GM23338 (cell line): ENCODE data around the gene BTNL9. TPM values are rescaled to one million over a fixed set of nuclear protein-coding genes. Genes with fewer than 3 reads are reported as not detected.

ENCODE experiments used
- ATAC-seq: fragments of 200-7000 bp; cut with Tn5 transposase; 3 replicates; pipeline ENCODE4 v1.9.1; 2020
- DNase-seq: peaks from one replicate; pipeline ENCODE4 v3.0.0-alpha.2; 2015; ENCODE audit warnings: low spot score
- H2AFZ ChIP-seq: fragments of 200-600 bp; sonication (generic); 2 replicates; pipeline ENCODE4 v1.8.0; 2016; ENCODE audit warnings: antibody characterized with exemption, mild to moderate bottlenecking, moderate library complexity
- H3F3A ChIP-seq: fragments of 200-600 bp; sonication (generic); replicated peaks from 2 replicates; pipeline ENCODE4 v1.8.0; 2017; ENCODE audit warnings: antibody characterized with exemption, mixed run types, low read depth
- H3K27ac ChIP-seq: fragments of 200-600 bp; sonication (generic); 2 replicates; pipeline ENCODE4 v1.6.1; 2016; ENCODE audit warnings: low read depth
- H3K27me3 ChIP-seq: fragments of 200-600 bp; sonication (generic); 2 replicates; pipeline ENCODE4 v1.8.0; 2016; ENCODE audit warnings: mild to moderate bottlenecking, mixed run types, moderate library complexity; ENCODE audit not compliant: insufficient read depth
- H3K36me3 ChIP-seq: fragments of 200-600 bp; sonication (generic); 2 replicates; pipeline ENCODE4 v1.8.0; 2016; ENCODE audit warnings: mild to moderate bottlenecking; ENCODE audit not compliant: insufficient read depth
- H3K4me1 ChIP-seq: fragments of 200-600 bp; sonication (generic); 2 replicates; pipeline ENCODE4 v1.8.0; 2016; ENCODE audit warnings: mild to moderate bottlenecking, moderate library complexity; ENCODE audit not compliant: insufficient read depth
- H3K4me2 ChIP-seq: fragments of 200-600 bp; sonication (generic); 2 replicates; pipeline ENCODE4 v1.7.1; 2017; ENCODE audit warnings: mixed run types
- H3K4me3 ChIP-seq: fragments of 200-600 bp; sonication (generic); 2 replicates; pipeline ENCODE4 v1.6.1; 2016; ENCODE audit warnings: mixed run types
- H3K79me2 ChIP-seq: fragments of 200-600 bp; sonication (generic); replicated peaks from 2 replicates; pipeline ENCODE4 v1.8.0; 2017; ENCODE audit warnings: mild to moderate bottlenecking; ENCODE audit not compliant: insufficient read depth
- H3K9me2 ChIP-seq: fragments of 200-600 bp; sonication (generic); 2 replicates; pipeline ENCODE4 v1.8.0; 2017; ENCODE audit not compliant: insufficient read depth
- H4K20me1 ChIP-seq: fragments of 200-600 bp; sonication (generic); replicated peaks from 2 replicates; pipeline ENCODE4 v1.8.0; 2017; ENCODE audit warnings: mild to moderate bottlenecking; ENCODE audit not compliant: insufficient read depth
- H3K27ac Mint-ChIP-seq: 2 replicates; pipeline ENCODE4 v1.8.0; 2020; ENCODE audit warnings: inconsistent platforms, mild to moderate bottlenecking, moderate library complexity, mixed read lengths
- H3K27me3 Mint-ChIP-seq: 3 replicates; pipeline ENCODE4 v1.8.0; 2022; ENCODE audit warnings: low read depth, mild to moderate bottlenecking, moderate library complexity, mixed read lengths, inconsistent platforms; ENCODE audit not compliant: insufficient read depth, poor library complexity
- H3K36me3 Mint-ChIP-seq: 3 replicates; pipeline ENCODE4 v1.8.0; 2021; ENCODE audit warnings: low read depth, mild to moderate bottlenecking, inconsistent platforms, moderate library complexity, mixed read lengths
- H3K4me1 Mint-ChIP-seq: 3 replicates; pipeline ENCODE4 v1.8.0; 2020; ENCODE audit warnings: mild to moderate bottlenecking, inconsistent platforms, mixed read lengths
- H3K4me3 Mint-ChIP-seq: 3 replicates; pipeline ENCODE4 v1.8.0; 2021; ENCODE audit warnings: moderate library complexity, mild to moderate bottlenecking, inconsistent platforms, mixed read lengths
- H3K9me3 Mint-ChIP-seq: 3 replicates; pipeline ENCODE4 v1.8.0; 2020; ENCODE audit warnings: moderate library complexity, mild to moderate bottlenecking, inconsistent platforms, mixed read lengths
- CREB1 ChIP-seq: fragments of 250-450 bp; sonication (Bioruptor Pico); IDR thresholded peaks from 2 replicates; pipeline ENCODE4 v1.5.0; 2020; ENCODE audit warnings: low read depth, mild to moderate bottlenecking, moderate library complexity
- CTCF ChIP-seq, 2 experiments: fragments of 200-600 bp in 1 of 2; sonication (generic) in 1 of 2; conservative IDR thresholded peaks; 2 replicates each; pipeline versions ENCODE4 v1.5.1 to v1.6.1; 2016 to 2017; ENCODE audit warnings: antibody characterized with exemption in 2 of 2, low read depth in 2 of 2, mild to moderate bottlenecking in 2 of 2, moderate library complexity in 1 of 2
- ETS1 ChIP-seq: IDR thresholded peaks from 2 replicates; pipeline ENCODE4 v1.6.1; 2016; ENCODE audit warnings: antibody characterized with exemption
- EZH2 ChIP-seq: fragments of 200-600 bp; sonication (generic); IDR thresholded peaks from one replicate; pipeline ENCODE4 v1.8.0; 2017; ENCODE audit warnings: antibody characterized with exemption, mild to moderate bottlenecking, low read depth; ENCODE audit not compliant: unreplicated experiment
- EZH2phosphoT487 ChIP-seq: fragments of 200-600 bp; sonication (generic); IDR thresholded peaks from one replicate; pipeline ENCODE4 v1.8.1; 2018; ENCODE audit warnings: antibody characterized with exemption; ENCODE audit not compliant: unreplicated experiment
- JUNB ChIP-seq: IDR thresholded peaks from one replicate; pipeline ENCODE4 v1.6.1; 2016; ENCODE audit warnings: antibody characterized with exemption; ENCODE audit not compliant: unreplicated experiment
- NANOG ChIP-seq: IDR thresholded peaks from 2 replicates; pipeline ENCODE4 v1.6.1; 2016; ENCODE audit warnings: antibody characterized with exemption, borderline replicate concordance
- POLR2AphosphoS5 ChIP-seq: IDR thresholded peaks from 2 replicates; pipeline ENCODE4 v1.6.1; 2016; ENCODE audit warnings: antibody characterized with exemption, low read depth
- REST ChIP-seq: IDR thresholded peaks from one replicate; pipeline ENCODE4 v1.6.1; 2018; ENCODE audit warnings: antibody characterized with exemption; ENCODE audit not compliant: unreplicated experiment
- STAT1 ChIP-seq: IDR thresholded peaks from one replicate; pipeline ENCODE4 v1.6.1; 2016; ENCODE audit warnings: antibody characterized with exemption; ENCODE audit not compliant: unreplicated experiment
- ZNF114 ChIP-seq: fragments of 250-450 bp; sonication (Bioruptor Pico); IDR thresholded peaks from 2 replicates; pipeline ENCODE4 v1.5.0; 2020; ENCODE audit warnings: mild to moderate bottlenecking, moderate library complexity
- ZNF331 ChIP-seq: fragments of 250-450 bp; sonication (Bioruptor Pico); IDR thresholded peaks from 2 replicates; pipeline ENCODE4 v1.5.0; 2020; ENCODE audit warnings: low read depth, mild to moderate bottlenecking, moderate library complexity
- ZNF462 ChIP-seq: fragments of 250-450 bp; sonication (Bioruptor Pico); IDR thresholded peaks from 2 replicates; pipeline ENCODE4 v1.5.0; 2020; ENCODE audit warnings: mild to moderate bottlenecking, moderate library complexity
- polyA plus RNA-seq: library from polyadenylated mRNA; unstranded; fragments of >200 nt; fragmentation: Nextera tagmentation; extraction: Ambion mirVana; gene quantifications from 2 replicates; pipeline ENCODE4 v1.2.1, GENCODE V29; 2016
- total RNA-seq: library from RNA; depleted of rRNA; stranded (reverse); fragments of >200 nt; shearing (Covaris generic); gene quantifications from 2 replicates; pipeline ENCODE4 v1.2.3, GENCODE V29; 2014

BTNL9 gene
- total and polyA plus RNA-seq, 2 experiments from 2014 or later = 0.21 to 3.4 TPM

- H3K4me3 ChIP-seq = no peak overlapping the region
- H3K27me3 ChIP-seq = peaks cover 46% of the 10 kb centered on the region
- H3F3A ChIP-seq = no peaks in the 10 kb centered on the region
- Mint-ChIP-seq H3K27me3 (peaks cover 28% of the 10 kb centered on the region), H3K4me1 (peaks cover 30% of the 10 kb centered on the region), H3K9me3 (no peaks in the 10 kb centered on the region), H3K27ac (no peak overlapping the region), H3K36me3 (no peaks in the 10 kb centered on the region), H3K4me3 (no peak overlapping the region)
- H2AFZ ChIP-seq = no peak overlapping the region
- no peak overlapping the region; the same call in 1 of the 2 replicates for H3K4me2 ChIP-seq
- no peaks in the 10 kb centered on the region for H3K79me2 ChIP-seq
- H3K9me2 ChIP-seq = no peaks in the 10 kb centered on the region
- DNase-seq = no peak
- no peaks in the 10 kb centered on the region for H4K20me1 ChIP-seq
- no peak overlapping the region for H3K27ac ChIP-seq
- no peaks in the 10 kb centered on the region for H3K36me3 ChIP-seq
- H3K4me1 ChIP-seq = peaks cover 22% of the 10 kb centered on the region
- no peak for ATAC-seq
- TF ChIP-seq ZNF114 (no peak), EZH2 (no peak), ZNF331 (CRISPR knock-in tag) (no peak), EZH2phosphoT487 (no peak), NANOG (no peak), REST (no peak), ETS1 (no peak), CREB1 (CRISPR knock-in tag) (no peak), STAT1 (no peak), JUNB (no peak), CTCF (conservative IDR thresholded peaks at IDR 0.05; ENCODE audit: low read depth in 2 of 2) (no peak), ZNF462 (CRISPR knock-in tag) (no peak), POLR2AphosphoS5 (no peak)
These were observed 68.6 kb downstream of the BTNL9 start for GRCh38 chr5:181108578-181109165.
